GM18907 (cell line): ENCODE measurements around the gene CBARP.

ENCODE experiments used
- ATAC-seq: cut with Tn5 transposase; IDR thresholded peaks from one replicate; pipeline ENCODE4 v1.9.1; 2021; ENCODE audit warnings: mild to moderate bottlenecking, moderate library complexity; ENCODE audit not compliant: unreplicated experiment

CBARP gene

GRCh38 chr19:1239796-1240737, 2.3 kb upstream of the CBARP start:
- ATAC-seq: peak; percentile 34

- ATAC-seq: no peak
Measured at GRCh38 chr19:1239420-1239795, 1.6 kb upstream of the CBARP start.

- ATAC-seq: no peak
Measured at GRCh38 chr19:1238369-1239303, 831 bp upstream of the CBARP start.

DNA sequence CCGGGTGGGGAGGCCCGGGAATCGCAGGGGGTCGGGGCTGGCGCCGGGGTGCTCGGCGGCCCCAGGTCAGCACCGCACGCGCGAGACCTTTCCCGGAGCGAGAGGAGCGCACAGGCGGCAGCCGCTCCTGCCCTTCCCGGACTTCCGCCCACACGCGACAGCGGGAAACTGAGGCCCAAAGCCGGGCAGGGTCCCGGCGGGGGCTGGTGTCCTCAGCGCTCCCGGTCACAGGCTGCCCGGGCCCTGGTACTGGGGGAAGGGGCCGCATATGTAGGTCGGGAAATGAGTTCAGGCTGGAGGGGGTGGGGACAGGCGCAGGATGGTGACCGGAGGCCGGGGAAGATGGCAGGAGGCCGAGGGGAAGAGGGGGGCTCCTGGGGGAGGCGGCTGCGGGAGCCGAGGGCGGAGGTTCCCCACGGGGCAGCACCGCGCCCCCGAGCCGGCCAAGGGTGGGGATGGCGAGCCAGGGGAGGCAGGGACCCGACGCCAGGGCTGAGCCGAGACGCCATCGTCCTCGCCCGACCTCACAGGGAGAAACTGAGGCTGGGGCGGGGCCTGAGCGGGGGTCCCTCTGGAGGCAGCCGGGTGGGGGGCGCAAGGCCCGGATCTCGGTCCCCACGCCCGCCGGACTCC, 662 bp downstream of the CBARP start:
- ATAC-seq: no peak

- ATAC-seq: no peak
Measured at GRCh38 chr19:1236576-1236975, 1.2 kb downstream of the CBARP start.

DNA sequence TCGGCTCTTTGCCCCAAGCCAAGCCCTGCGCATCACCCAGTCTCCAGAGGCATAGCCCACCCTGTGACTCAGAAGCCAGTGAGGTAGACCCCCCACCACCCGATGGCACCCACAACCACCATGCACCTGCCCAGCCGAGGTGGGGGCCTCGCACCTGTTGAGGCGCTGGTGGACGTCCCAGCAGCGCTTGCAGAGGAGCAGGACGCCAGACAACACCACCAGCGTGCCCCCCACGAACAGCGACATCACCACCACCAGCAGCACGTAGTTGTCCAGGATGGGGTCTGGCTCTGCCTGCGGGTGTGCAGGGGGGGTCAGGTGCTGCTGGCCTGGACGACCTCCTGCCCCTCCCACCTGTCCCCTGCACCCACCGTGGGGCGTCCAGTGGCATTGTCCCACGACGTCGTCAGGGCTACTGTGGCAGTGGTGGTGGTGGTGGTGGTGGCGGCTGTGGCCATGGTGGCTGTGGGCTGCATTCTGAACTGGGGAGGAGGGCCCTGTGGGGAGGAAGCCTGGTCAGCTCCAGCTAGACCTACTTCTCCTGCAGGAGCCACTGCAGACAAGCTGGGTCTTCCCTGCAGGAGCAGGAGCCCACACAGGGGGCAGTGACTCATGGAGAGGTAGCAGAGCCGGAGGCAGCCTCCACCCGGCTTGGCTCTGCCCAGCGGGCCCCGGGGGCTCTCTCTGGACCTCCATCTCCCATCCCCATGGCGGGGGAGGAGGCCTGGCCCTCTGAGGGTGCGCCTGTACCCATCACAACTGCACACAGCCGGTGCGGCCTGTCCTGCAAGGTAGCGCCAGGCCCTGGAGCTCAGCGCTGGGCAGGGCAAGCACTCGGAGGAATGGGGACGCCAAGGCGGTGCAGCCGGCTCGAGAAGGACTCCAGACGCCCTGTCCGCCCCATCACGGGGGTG, 1.9 kb downstream of the CBARP start:
- ATAC-seq: no peak

- no peak for ATAC-seq
Measured at GRCh38 chr19:1234955-1235380, 2.8 kb downstream of the CBARP start.

DNA sequence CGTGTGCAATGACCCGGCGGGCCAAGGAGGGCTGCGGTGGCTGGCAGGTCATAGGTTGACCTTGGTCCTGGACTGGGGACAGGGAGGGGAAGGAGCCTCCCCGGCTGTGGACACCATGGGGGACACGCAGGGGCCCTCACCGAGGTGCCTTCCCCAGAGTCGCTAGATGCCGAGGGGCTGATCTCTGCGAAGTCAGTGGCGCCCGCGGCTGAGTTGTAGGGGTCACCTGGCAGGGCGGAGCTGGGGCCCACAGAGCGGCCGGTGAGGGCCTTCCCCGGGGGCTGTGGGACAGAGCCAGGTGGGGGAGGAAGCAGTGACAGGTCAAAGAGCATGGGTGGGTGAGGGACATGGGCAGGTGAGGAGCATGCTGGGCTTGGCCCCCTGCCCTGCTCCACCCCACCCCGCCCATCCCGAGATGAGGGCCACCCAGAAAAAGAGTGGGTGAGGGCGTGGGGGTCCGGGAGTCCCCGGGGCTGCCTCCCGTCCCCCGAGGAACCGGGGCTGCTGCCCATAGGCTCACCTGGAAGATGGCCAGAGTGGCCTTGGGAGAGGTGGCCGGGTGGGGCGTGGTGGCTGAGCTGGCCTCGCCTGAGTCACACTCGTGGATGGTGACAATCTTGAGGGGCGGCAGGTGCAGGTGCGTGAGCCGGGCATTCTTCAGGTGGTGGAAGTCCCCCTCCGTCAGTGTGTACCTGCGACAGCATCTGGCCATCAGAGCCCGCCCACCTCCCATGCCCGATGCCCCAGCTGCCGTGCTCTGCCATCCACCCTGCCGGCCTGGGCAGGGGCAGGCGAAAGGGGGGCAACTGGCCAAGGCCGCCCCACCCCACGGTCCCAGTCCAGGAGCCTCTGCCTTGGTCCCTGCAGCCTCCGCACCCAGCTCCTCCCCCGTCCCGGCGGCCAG, 3.5 kb downstream of the CBARP start:
- ATAC-seq: no peak

DNA sequence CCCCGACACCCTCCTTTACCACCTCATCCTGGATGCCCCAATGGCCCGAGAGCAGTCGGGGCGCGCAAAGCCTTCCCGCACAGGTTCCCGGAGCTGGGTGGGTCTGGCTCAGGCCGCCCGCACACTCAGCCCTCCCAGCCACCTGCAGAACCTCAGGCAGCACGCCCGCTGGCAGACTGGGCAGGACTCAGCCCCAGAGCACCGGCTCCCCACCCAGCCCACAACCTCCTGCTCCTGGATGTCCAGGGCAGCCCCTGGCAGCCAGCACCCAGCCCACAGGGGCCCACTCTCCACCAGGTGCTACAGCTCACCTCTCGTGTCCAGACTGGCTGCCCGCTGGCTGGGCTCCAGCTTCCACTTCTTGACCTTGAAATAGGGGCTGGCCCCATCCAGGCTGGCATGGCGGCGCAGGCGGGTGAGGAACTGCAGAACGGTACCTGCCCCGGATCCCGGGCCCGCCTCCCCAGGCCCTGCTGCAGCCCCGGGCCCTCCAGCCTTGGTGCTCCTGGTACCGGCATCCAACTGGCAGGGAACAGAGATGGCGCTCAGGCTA, 4.6 kb downstream of the CBARP start:
- no peak for ATAC-seq

GRCh38 chr19:1232652-1233072, 5.1 kb downstream of the CBARP start:
- ATAC-seq: no peak

DNA sequence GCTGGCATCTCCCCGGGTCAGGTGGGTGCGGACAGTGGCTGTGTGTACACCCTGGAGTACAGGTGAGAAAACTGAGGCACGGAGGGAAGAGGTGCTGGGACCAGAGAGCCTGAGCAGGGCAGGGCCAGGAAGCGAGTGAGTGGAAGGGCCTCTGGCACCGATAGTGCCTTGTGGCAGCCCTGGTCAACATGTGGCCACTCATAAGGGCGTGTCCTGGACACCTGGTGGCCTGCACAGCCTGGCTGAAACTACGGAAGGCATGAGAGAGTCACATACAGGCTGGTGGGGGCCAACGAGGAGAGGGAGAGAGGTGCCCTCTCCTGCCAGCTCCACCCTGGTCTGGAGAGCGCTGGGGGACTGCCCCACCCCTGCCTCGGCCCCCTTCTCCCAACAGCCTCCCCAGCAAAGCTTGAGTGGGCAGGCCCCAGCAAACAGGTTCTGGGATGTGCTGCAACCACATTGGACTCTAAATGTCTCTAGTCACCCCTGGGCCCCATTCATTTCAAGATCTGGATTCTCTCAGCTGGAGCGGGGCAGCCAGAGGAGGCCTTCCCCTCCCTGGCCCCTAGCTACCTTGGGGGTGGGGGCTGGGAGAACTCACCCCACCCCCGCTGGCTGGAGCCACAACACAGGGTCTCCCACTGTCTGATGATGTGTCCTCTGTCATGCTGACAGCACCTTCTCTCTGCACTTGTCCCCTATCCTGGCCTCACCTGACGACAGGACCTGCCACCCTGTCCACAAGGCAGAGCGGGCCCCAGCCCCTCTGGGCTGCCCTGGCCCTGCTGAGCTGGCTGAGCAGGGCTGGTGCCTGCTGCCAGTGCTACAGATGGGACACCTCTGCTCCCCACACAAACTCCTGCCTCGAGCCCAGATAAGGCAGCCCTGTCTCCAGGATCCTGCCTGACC, 5.8 kb downstream of the CBARP start:
- no peak for ATAC-seq

- no peak for ATAC-seq
Measured at GRCh38 chr19:1230783-1231489, 6.9 kb downstream of the CBARP start.

DNA sequence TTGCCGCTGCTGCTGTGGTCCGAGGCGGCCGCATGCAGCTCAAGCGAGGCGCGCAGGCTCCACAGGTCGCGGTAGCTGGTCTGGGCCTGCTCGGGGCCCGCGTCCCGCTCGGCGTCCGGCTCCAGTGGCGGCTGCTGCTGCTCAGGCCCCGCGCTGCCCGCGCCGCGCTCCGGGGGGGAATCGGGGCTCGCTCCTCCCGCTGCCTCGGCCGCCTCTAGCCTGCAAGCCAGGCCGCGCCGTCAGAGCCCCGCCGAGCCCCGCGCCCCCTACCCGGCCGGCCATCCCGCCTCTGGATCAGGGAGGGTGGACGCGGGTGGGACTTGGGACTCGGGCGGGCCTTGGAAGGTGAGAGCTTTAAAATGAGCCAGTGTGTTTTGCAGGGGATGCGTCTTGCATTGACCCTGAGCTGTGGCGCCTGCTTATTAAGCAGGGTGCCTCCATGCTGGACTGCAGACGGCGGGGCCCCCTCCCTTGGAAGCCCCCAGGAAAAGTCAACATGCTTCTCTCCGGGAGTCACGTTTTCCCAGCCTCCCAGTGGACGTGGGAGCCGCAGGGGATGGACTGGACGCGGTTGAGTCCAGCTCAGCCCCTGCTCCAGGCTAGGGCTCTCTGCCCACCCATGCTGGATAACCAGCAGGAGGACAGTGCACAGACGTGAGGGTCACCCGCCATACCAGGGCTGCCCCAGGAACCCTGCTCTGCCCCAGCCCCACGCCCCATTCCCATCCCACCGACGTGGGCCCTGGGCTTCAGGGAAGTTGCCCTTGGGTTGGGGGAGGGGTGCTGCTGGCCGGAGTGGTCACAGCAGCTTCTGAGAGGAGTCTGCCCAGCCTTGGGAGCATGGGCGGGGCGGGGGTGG, 7.7 kb downstream of the CBARP start:
- no peak for ATAC-seq

DNA sequence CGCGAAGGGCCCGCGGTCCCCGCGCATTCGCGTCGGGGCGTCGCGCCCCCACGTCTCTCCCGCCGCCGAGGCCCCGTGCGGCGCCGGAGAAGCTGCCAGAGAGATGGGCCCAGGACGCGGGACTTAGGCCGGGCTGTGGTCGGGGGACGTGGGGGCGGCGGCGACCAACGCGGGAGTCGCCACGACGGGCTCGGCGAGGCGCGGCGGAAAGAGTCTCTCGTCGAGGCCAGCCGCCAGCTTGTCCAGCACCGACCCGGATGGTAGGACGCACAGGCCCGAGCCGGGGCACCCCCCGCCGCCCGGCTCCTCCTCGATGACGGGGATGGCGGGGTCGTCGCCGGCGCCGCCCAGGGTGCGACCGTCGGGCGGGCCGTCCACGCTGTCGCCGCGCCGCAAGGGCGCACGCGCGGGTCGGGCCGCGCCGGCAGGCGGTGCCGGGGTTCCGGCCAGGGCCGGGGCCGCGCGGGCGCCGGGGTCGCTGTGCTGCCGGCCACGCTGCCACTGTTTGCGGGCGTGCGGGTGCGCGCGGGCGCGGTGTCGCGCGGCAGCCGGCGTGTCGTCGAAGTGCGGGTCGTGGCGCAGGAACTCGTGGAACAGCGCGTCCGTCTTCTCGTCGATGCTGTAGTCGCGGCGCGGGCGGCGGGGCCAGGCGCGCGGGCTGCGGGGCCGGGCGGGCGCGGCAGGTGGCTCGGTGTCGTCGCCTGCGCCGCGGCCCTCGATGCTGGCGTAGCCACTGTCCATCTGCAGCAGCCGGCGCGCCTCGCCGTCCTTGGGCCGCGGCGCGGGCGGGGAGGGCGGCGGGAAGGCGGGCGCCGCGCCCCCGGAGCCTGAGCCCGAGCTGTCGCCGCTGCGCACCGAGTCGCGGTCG, 8.5 kb downstream of the CBARP start:
- no peak for ATAC-seq
